OCI-M2 (cell line): ENCODE results near the gene THSD4.

ENCODE experiments used
- DNase-seq: peaks from one replicate; lab custom pipeline; 2025; ENCODE audit not compliant: unreplicated experiment; lab: John Stamatoyannopoulos, UW

THSD4 gene

DNA sequence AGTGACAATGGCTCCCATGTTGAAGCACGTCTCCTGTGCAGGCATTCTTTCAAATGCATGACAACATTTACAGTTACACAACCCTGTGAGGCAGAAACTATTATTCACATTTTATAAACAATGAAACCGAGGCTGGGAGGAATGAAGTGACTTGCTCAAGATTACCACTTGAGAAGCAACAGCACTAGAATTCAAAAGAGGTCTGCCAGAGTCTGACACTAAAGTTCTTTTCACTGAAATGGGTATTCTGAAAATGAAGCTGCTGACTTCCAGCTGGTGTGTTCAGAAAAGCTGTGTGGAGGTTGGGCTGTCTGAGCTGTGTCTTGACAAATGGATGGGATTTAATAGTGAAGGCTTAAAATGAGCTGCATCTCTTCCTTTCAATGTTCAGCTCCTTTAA lies 104.4 kb downstream of the THSD4 start:
- DNase-seq: no peak

DNA sequence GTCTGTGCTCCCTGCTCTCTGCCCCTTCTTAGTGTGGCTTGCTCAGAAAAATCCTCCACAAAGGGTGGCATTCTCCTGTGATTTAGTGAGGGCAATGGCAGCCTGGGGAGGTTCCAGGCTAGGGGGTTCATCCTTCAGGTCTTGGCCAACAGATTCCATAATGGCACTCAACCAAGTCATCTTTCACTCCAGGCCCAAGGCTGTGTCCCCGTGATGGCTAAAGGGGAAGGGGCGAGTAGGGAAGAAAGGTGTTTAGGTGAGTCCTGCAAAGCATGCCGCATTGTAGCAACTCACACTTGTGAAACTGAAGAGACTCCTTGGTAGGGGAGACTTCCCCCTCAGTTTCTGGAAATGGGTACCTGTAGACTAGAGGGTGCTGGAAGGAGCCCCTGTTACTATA lies 105.6 kb downstream of the THSD4 start:
- no peak for DNase-seq

DNA sequence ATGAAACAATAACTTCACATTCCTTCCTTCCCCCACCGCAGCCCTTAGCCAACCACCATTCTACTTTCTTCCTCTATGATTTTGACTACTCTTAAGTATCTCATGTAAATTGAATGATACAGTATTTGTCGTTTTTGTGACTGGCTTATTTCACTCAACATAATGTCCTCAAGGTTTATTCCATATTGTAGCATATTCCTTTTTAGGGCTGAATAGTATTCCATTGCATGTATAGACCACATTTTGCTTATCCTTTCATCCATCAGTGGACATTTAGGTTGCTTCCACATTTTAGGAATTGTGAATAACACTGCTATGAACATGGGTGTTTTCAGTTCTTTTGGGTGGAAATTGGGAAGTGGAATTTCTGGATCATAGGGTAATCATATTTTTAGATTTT lies 106.1 kb downstream of the THSD4 start:
- DNase-seq: no peak

GRCh38 chr15:71223516-71223915 lies 108.2 kb downstream of the THSD4 start:
- no peak for DNase-seq

DNA sequence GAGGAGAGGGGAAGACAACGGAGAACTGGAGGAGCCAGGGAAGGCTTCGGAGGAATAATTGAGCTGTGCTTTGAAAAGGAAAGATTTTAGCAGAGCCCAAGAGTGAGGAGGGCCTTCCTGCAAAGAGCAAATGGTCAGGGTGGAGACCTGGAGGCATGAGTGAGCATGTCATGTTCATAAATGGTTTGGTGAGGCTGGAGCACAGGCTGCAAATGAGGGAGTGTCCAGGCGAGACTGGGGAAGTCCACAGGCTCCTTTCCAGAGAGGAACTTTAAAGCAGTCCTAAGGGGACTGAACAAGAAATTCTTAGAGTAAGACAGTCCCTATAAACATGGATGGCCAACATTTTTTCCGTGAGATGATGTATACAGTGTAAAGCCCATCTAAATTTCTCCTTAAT lies 108.8 kb downstream of the THSD4 start:
- DNase-seq: no peak

DNA sequence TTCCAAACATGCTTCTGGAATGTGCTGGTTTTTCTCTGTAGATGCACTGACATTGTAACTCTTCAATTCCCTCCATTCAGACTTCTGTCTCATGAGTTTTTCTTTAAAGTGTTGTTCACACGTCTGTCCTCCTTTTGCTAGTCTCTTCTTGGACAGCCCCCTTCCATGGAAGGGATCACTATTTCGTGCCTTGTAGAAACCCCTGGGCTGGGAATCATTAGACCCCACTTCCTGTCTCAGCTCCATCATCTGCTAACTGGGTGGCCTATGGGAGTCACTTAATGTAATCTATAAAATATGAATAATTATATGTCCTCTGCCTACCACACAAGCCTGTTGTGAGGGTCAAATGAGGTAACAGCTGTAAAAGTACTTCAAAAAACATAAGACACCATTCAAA lies 110.6 kb downstream of the THSD4 start:
- no peak for DNase-seq

DNA sequence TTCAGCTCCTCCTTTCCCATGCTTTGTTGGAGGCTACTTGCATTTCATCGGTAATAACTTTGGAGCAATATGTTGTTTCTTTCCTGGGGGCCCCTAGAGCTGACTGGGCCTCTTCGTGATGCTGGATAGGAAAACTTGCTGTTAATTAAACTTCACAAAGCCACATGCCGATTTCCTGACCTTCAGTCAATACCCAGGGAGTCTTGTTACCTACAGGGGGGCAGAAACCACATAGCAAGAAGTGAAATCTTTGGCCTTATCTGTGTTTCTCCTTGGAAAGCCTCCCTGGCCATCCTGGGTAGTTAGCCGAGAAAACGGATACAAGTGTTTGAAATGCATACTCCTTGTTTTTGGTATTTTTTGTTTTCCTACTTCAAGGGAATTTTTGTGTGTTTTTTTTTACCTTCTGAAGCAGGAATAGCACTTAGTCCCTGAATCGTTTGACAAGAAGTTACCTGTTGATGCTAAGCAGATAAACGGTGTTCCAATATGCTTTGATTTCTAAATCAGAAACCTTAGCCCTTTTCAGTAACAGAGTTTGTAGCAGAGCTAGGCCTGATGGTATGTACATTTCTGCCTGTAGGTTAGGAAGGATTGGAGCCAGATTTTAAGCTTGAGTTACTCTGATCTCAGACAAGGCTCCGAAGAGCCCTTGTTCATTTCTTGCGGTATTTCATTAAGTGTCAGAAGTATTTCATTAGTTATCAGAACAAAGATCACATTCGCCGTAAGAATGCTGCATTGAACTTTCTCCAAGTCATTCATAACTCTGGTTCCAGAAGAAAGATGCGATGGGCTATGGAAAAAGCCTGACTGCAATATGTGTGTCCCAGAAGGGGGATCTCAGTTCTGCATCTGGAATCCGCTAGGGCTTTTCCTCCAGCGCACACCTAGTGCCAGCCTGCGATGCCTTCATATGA lies 111.5 kb downstream of the THSD4 start:
- DNase-seq: no peak

DNA sequence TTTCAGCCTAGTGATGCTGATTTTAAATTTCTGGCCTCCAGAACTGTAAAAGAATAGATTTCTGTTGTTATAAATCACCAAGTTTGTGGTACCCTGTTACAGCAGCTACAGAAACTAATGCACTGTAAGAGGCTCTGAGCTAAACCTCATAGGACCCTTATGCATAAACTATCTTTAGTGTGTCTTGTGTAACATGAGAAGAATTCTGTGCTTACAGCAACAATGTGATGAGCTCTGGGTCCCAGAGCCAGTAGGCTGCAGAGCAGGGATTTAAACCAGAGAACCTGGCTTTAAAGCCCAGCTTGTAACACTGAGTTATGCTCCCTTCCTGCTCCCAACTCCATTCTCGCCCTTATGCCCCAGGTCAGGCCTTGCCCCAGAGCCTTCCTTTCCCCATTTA lies 113.1 kb downstream of the THSD4 start:
- DNase-seq: no peak

- no peak for DNase-seq
Observed at GRCh38 chr15:71230303-71230702, 115.0 kb downstream of the THSD4 start.

GRCh38 chr15:71231758-71232157 lies 116.5 kb downstream of the THSD4 start:
- no peak for DNase-seq

- no peak for DNase-seq
Observed at GRCh38 chr15:71232411-71232810, 117.1 kb downstream of the THSD4 start.

- no peak for DNase-seq
Observed at GRCh38 chr15:71237456-71238188, 122.4 kb downstream of the THSD4 start.

GRCh38 chr15:71238926-71239325 lies 123.7 kb downstream of the THSD4 start:
- DNase-seq: no peak

GRCh38 chr15:71239592-71240364 lies 124.5 kb downstream of the THSD4 start:
- DNase-seq: no peak

- no peak for DNase-seq
Observed at GRCh38 chr15:71242292-71242691, 127.0 kb downstream of the THSD4 start.

DNA sequence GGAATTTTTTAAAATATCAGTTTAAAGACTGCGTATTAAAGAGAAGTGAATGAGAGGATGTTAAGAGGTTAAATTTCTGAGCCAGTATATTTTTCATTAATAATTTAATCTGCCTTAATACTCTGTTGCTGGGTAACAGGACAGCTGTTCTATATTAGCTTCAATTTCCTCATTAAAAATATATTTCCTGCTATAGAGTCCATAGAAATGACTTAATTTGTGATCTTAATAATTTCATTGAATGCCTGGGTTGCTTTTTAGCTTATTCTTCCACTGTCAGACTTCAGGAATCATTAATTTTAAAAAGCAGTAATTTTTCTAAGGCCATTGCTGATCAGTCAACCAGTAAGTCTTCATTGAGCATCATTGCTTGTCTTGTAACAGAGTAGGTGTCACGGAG lies 129.0 kb downstream of the THSD4 start:
- no peak for DNase-seq

- no peak for DNase-seq
Observed at GRCh38 chr15:71245588-71245987, 130.3 kb downstream of the THSD4 start.

GRCh38 chr15:71248386-71248785 lies 133.1 kb downstream of the THSD4 start:
- no peak for DNase-seq

DNA sequence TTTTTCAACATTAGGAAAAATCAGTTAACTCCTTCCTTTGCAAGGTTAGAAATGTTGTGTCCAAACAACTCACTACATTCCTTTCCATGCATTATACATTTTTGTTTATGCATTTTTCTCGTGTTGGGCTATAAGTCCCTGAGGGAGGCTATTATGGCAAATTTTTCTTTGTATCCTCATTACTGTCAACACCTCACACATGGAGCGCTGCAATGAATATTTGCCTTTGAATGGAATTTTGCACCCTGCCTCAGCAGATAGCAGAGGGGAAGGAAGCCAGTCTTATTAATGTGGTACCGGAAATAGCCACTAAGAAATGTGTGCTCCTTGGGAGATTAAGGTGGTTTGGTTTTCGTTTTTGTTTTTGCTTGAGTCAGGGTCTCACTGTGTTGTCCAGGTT lies 134.7 kb downstream of the THSD4 start:
- DNase-seq: no peak

GRCh38 chr15:71250936-71251583 lies 135.8 kb downstream of the THSD4 start:
- no peak for DNase-seq

DNA sequence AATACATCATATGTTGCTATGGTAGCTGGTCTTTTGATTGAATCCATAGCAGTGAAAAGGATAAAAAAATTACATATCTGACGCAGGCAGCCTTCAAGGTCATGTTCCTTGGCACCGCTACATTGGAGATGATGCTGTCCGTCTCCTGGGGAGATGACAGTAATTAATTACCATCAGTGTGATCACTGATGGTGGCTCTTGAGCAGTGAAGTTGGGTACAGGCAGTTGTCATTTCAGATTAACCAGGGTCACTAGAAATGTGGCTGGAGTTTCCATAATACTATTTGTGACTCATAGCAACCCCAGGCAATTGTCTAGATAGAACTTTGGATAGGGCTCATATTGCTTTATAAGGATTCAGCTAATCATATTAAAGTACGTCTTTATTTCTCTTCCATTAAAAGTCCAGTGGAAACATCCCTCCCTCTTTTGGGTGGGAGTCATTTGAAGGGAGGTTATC lies 136.3 kb downstream of the THSD4 start:
- DNase-seq: no peak
